Breast epithelium (tissue), 4 donors: ENCODE measurements around the gene TAAR1. TPM values are rescaled to one million over a fixed set of nuclear protein-coding genes. Genes with fewer than 3 reads are reported as not detected.

Experiments used
- DNase-seq, 2 donors: peaks; one replicate each; pipeline ENCODE4 v3.0.0-alpha.2; 2019; ENCODE audit warnings: low spot score in 2 of 2
- H3K27ac ChIP-seq, 2 donors: fragments of 200-600 bp; sonication (generic) in 1 of 2; one replicate each; pipeline ENCODE4 v1.5.1; 2016 to 2019; ENCODE audit warnings: mild to moderate bottlenecking in 1 of 2
- H3K27me3 ChIP-seq, 2 donors: fragments of 200-600 bp; sonication (generic) in 1 of 2; one replicate each; pipeline versions ENCODE4 v1.5.1 to v1.6.0; 2017 to 2019; ENCODE audit warnings: control low read depth in 1 of 2, mild to moderate bottlenecking in 1 of 2
- H3K36me3 ChIP-seq: fragments of 200-600 bp; one replicate; pipeline ENCODE4 v1.5.1; 2019
- H3K4me1 ChIP-seq, 2 donors: fragments of 200-600 bp; sonication (generic); one replicate each; pipeline ENCODE4 v1.5.1; 2016 to 2019; ENCODE audit warnings: control low read depth in 1 of 2
- H3K4me3 ChIP-seq, 3 donors: fragments of 200-600 bp; sonication (generic); 1 replicate in 2 of 3; 2 replicates in 1 of 3; pipeline ENCODE4 v1.5.1; 2016 to 2019; ENCODE audit warnings: mild to moderate bottlenecking in 3 of 3, moderate library complexity in 2 of 3
- H3K9me3 ChIP-seq, 2 donors: fragments of 200-600 bp; sonication (generic) in 1 of 2; one replicate each; pipeline ENCODE4 v1.5.1; 2016 to 2019; ENCODE audit warnings: control low read depth in 1 of 2
- CTCF ChIP-seq, 3 donors: fragments of 450-650 bp; IDR thresholded peaks; one replicate each; pipeline ENCODE4 v1.5.1; 2016 to 2017; ENCODE audit warnings: antibody characterized with exemption in 3 of 3, mild to moderate bottlenecking in 3 of 3, moderate library complexity in 3 of 3
- POLR2A ChIP-seq: fragments of 450-650 bp; IDR thresholded peaks from one replicate; pipeline ENCODE4 v1.6.1; 2016; ENCODE audit warnings: antibody characterized with exemption, mild to moderate bottlenecking, moderate library complexity
- POLR2AphosphoS5 ChIP-seq, 3 donors: sonication (generic); formaldehyde crosslinking; IDR thresholded peaks; one replicate each; pipeline ENCODE4 v1.6.1; 2017; ENCODE audit warnings: antibody characterized with exemption in 3 of 3
- intact Hi-C: fragments of 100-400 bp; cut with DNase I; formaldehyde crosslinking; loops from one replicate; pipeline ENCODE4 v1.15.1; 2023; ENCODE audit warnings: low total_unique reads
- total RNA-seq, 3 donors: library from RNA; depleted of rRNA; stranded (reverse); fragments of >200 nt; gene quantifications; one replicate each; pipeline ENCODE4 v1.1.0, GENCODE V29; 2016

Gene TAAR1
- total RNA-seq, 3 donors from 2014 or later, result not detected

DNA sequence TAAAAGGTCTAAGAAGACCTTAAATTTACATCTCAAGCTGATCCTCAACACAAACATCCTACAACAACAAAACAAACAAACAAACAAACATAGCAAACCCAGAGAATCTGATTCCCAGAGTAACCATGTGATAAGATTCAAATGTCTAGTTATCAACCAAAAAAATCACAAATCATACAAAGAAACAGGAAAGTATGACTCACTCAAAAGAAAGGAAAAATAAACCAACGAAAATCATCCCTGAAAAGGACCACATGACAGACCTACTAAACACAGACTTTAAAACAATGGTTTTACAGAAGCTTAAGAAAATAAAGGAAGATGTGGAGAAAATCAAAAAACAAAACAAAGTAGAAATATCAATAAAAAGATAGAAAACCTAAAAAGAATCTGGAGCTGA lies 36.8 kb upstream of the TAAR1 start:
- TF ChIP-seq POLR2AphosphoS5 (IDR thresholded peaks at IDR 0.05) (no peak), CTCF (IDR thresholded peaks at IDR 0.05) (no peak), POLR2A (no peak)
- no peak overlapping the region for H3K27ac ChIP-seq
- no peak overlapping the region for H3K4me3 ChIP-seq
- H3K27me3 ChIP-seq, result no peaks in the 10 kb centered on the region
- intact Hi-C loops, result no loop called here
- H3K9me3 ChIP-seq, result peaks cover 0 to 18% of the 10 kb centered on the region in 2 donors
- H3K36me3 ChIP-seq, result no peaks in the 10 kb centered on the region
- no peak for DNase-seq
- H3K4me1 ChIP-seq, result no peaks in the 10 kb centered on the region

DNA sequence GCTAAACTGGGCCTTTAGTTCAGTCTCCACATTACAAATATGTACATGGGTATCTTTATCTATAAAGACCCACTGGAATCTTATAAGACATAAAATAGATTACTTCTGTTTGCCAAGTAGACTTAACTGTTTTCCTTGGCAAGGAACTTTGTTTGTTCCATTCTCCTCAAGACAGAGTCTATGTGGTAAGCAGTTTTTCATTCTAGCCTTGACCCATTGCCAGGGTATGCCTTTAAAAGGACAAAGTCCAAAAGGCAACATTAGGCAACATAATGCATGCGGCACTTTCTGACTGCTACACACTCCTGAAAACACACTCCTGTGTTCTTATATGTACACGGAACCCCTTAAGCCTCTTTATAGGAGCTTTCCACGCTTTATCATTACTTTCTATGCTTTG lies 34.5 kb upstream of the TAAR1 start:
- Histone ChIP-seq H3K9me3 (peaks cover 0 to 18% of the 10 kb centered on the region in 2 donors), H3K4me1 (no peaks in the 10 kb centered on the region), H3K27me3 (no peaks in the 10 kb centered on the region), H3K4me3 (no peak overlapping the region), H3K36me3 (no peaks in the 10 kb centered on the region), H3K27ac (no peak overlapping the region)
- no peak for DNase-seq
- intact Hi-C loops, result no loop called here
- TF ChIP-seq POLR2AphosphoS5 (IDR thresholded peaks at IDR 0.05) (no peak), POLR2A (no peak), CTCF (IDR thresholded peaks at IDR 0.05) (no peak)

- Histone ChIP-seq H3K27me3 (no peaks in the 10 kb centered on the region), H3K9me3 (peaks cover 0 to 6% of the 10 kb centered on the region in 2 donors), H3K4me1 (no peaks in the 10 kb centered on the region), H3K36me3 (no peaks in the 10 kb centered on the region), H3K27ac (no peak overlapping the region), H3K4me3 (no peak overlapping the region)
- intact Hi-C loops, result no loop called here
- TF ChIP-seq CTCF (IDR thresholded peaks at IDR 0.05), result no peak
- TF ChIP-seq POLR2AphosphoS5 (IDR thresholded peaks at IDR 0.05), result no peak
- no peak for TF ChIP-seq POLR2A
- DNase-seq, result no peak
Observed at GRCh38 chr6:132690678-132691077, 31.7 kb upstream of the TAAR1 start.

DNA sequence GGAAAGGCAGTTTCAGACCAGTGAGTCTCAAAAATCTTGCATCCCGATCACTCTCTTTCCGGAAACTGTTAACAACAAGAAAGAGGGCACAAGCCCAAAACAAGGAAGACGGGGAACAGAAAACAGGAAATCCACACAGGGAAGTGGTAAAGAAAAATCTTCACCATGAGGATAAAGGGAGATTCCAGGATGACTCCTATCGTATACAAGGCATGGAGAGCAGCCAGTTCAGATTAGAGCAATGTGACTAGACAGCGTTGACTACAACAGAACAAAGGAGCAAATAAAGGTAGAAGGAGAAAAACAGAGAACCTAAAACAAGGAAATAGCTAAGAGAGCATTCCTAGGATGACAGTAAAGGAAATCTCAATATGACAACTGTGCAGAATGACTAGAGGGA lies 28.3 kb upstream of the TAAR1 start:
- H3K27ac ChIP-seq, result no peak overlapping the region
- TF ChIP-seq CTCF (IDR thresholded peaks at IDR 0.05), result no peak
- TF ChIP-seq POLR2A, result no peak
- no peak for TF ChIP-seq POLR2AphosphoS5 (IDR thresholded peaks at IDR 0.05)
- no peaks in the 10 kb centered on the region for H3K4me1 ChIP-seq
- intact Hi-C loops, result no loop called here
- H3K27me3 ChIP-seq, result no peaks in the 10 kb centered on the region
- H3K36me3 ChIP-seq, result no peaks in the 10 kb centered on the region
- no peak for DNase-seq
- H3K4me3 ChIP-seq, result no peak overlapping the region
- H3K9me3 ChIP-seq, result no peaks in the 10 kb centered on the region

- Histone ChIP-seq H3K9me3 (no peaks in the 10 kb centered on the region), H3K36me3 (no peaks in the 10 kb centered on the region), H3K27ac (no peak overlapping the region), H3K27me3 (no peaks in the 10 kb centered on the region), H3K4me3 (no peak overlapping the region), H3K4me1 (no peaks in the 10 kb centered on the region)
- intact Hi-C loops, result no loop called here
- no peak for DNase-seq
- TF ChIP-seq CTCF (IDR thresholded peaks at IDR 0.05) (no peak), POLR2AphosphoS5 (IDR thresholded peaks at IDR 0.05) (no peak)
Observed at GRCh38 chr6:132686531-132686930, 27.5 kb upstream of the TAAR1 start.
